CD14-positive monocyte (primary cell): ENCODE measurements around the gene UQCC2. TPM values are rescaled to one million over a fixed set of nuclear protein-coding genes. Genes with fewer than 3 reads are reported as not detected.

ENCODE experiments used
- DNase-seq, 3 donors: peaks; one replicate each; pipeline ENCODE4 v3.0.0-alpha.2; 2011 to 2022
- H2AFZ ChIP-seq: 2 replicates; pipeline ENCODE4 v1.6.0; 2012; ENCODE audit warnings: mild to moderate bottlenecking, low read depth, low read length, inconsistent platforms; ENCODE audit not compliant: insufficient read depth, poor library complexity, severe bottlenecking
- H3K27ac ChIP-seq, 2 donors: 1 replicate in 1 of 2; 2 replicates in 1 of 2; pipeline ENCODE4 v1.5.1; 2012 to 2013; ENCODE audit warnings: low read length in 2 of 2, control low read depth in 1 of 2, inconsistent platforms in 1 of 2, low read depth in 1 of 2, mild to moderate bottlenecking in 1 of 2
- H3K27me3 ChIP-seq, 2 donors: one replicate each; pipeline versions ENCODE4 v1.6.0 to v1.6.1; 2011 to 2013; ENCODE audit warnings: low read length in 2 of 2; ENCODE audit not compliant: control insufficient read depth in 2 of 2, insufficient read depth in 2 of 2
- H3K36me3 ChIP-seq, 2 donors: replicated peaks in 1 of 2; 1 replicate in 1 of 2; 2 replicates in 1 of 2; pipeline versions ENCODE4 v1.5.1 to v1.6.1; 2012 to 2013; ENCODE audit warnings: low read length in 2 of 2, control low read depth in 1 of 2, inconsistent platforms in 1 of 2, mild to moderate bottlenecking in 1 of 2; ENCODE audit not compliant: insufficient read depth in 2 of 2, control insufficient read depth in 1 of 2
- H3K4me1 ChIP-seq, 2 donors: 1 replicate in 1 of 2; 2 replicates in 1 of 2; pipeline versions ENCODE4 v1.5.1 to v1.6.1; 2012 to 2013; ENCODE audit warnings: low read length in 2 of 2, control low read depth in 1 of 2, inconsistent platforms in 1 of 2, mild to moderate bottlenecking in 1 of 2, moderate library complexity in 1 of 2; ENCODE audit not compliant: insufficient read depth in 2 of 2, control insufficient read depth in 1 of 2
- H3K4me2 ChIP-seq: replicated peaks from 2 replicates; pipeline ENCODE3; 2012; ENCODE audit warnings: low read length, moderate library complexity, mild to moderate bottlenecking; ENCODE audit not compliant: poor library complexity, severe bottlenecking; ENCODE audit errors: extremely low read depth
- H3K4me3 ChIP-seq, 3 experiments: fragments of 200-600 bp in 1 of 3; sonication (generic) in 1 of 3; replicated peaks in 1 of 3; 1 replicate in 2 of 3; 2 replicates in 1 of 3; pipeline ENCODE4 v1.5.1; 2011 to 2013; ENCODE audit warnings: low read length in 3 of 3, mild to moderate bottlenecking in 3 of 3, control low read depth in 2 of 3, low read depth in 2 of 3, inconsistent platforms in 1 of 3, moderate library complexity in 1 of 3
- H3K79me2 ChIP-seq: 2 replicates; pipeline ENCODE4 v1.6.0; 2012; ENCODE audit warnings: mild to moderate bottlenecking, control low read depth, inconsistent platforms, low read length, moderate library complexity; ENCODE audit not compliant: insufficient read depth
- H3K9ac ChIP-seq: 2 replicates; pipeline ENCODE4 v1.6.0; 2017; ENCODE audit warnings: low read length, mild to moderate bottlenecking; ENCODE audit not compliant: insufficient read depth, poor library complexity, severe bottlenecking
- H3K9me3 ChIP-seq, 2 donors: replicated peaks in 1 of 2; 1 replicate in 1 of 2; 2 replicates in 1 of 2; pipeline versions ENCODE4 v1.5.1 to v1.6.1; 2012 to 2013; ENCODE audit warnings: low read length in 2 of 2, control low read depth in 1 of 2; ENCODE audit not compliant: control insufficient read depth in 1 of 2, insufficient read depth in 1 of 2
- H4K20me1 ChIP-seq: 2 replicates; pipeline ENCODE4 v1.6.0; 2012; ENCODE audit warnings: mild to moderate bottlenecking, low read length, control low read depth, moderate library complexity; ENCODE audit not compliant: insufficient read depth
- H3K27ac Mint-ChIP-seq, 7 donors: one replicate each; pipeline ENCODE4 v1.8.0; 2020; ENCODE audit warnings: mild to moderate bottlenecking in 7 of 7, mixed read lengths in 7 of 7, moderate library complexity in 6 of 7, inconsistent platforms in 2 of 7
- H3K27me3 Mint-ChIP-seq, 3 donors: one replicate each; pipeline ENCODE4 v1.8.0; 2021 to 2022; ENCODE audit warnings: low read depth in 3 of 3, mild to moderate bottlenecking in 3 of 3, mixed read lengths in 3 of 3, moderate library complexity in 3 of 3, inconsistent platforms in 1 of 3
- H3K36me3 Mint-ChIP-seq, 2 donors: one replicate each; pipeline ENCODE4 v1.8.0; 2020; ENCODE audit warnings: mixed read lengths in 2 of 2, inconsistent platforms in 1 of 2, mild to moderate bottlenecking in 1 of 2
- H3K4me1 Mint-ChIP-seq: one replicate; pipeline ENCODE4 v1.8.0; 2020; ENCODE audit warnings: mild to moderate bottlenecking, mixed read lengths
- H3K4me3 Mint-ChIP-seq, 2 donors: one replicate each; pipeline ENCODE4 v1.8.0; 2020; ENCODE audit warnings: mild to moderate bottlenecking in 2 of 2, mixed read lengths in 2 of 2, moderate library complexity in 1 of 2
- H3K9me3 Mint-ChIP-seq, 7 donors: one replicate each; pipeline ENCODE4 v1.8.0; 2020 to 2022; ENCODE audit warnings: mixed read lengths in 7 of 7, mild to moderate bottlenecking in 6 of 7, moderate library complexity in 6 of 7, inconsistent platforms in 2 of 7
- WGBS: methylation state at CpG from one replicate; pipeline ENCODE4 v1.1.5; 2013; ENCODE audit warnings: missing lambda C conversion rate; ENCODE audit not compliant: insufficient coverage; 5-methylcytosine and 5-hydroxymethylcytosine counted together
- intact Hi-C, 2 donors: fragments of 100-400 bp; cut with micrococcal nuclease; formaldehyde crosslinking; loops; one replicate each; pipeline versions ENCODE4 v1.15.0 to v1.15.1; 2023
- polyA plus RNA-seq, 3 donors: library from polyadenylated mRNA; depleted of rRNA in 1 of 3; unstranded in 2 of 3; stranded (reverse) in 1 of 3; fragments of 300-500 nt in 2 of 3; fragments of >200 nt in 1 of 3; fragmentation: Illumina TruSeq in 2 of 3; gene quantifications; 1 replicate in 2 of 3; 2 replicates in 1 of 3; pipeline ENCODE4 v1.2.3, GENCODE V29; 2012 to 2021
- TF ChIP-seq, protein P1 (sequence below): fragments of 200-600 bp; IDR thresholded peaks from one replicate; pipeline ENCODE4 v1.8.0; 2022; ENCODE audit warnings: antibody characterized with exemption, mild to moderate bottlenecking

The UQCC2 gene
- polyA plus RNA-seq, 3 donors, result 10.3 to 39.3 (median 37.2) TPM

GRCh38 chr6:33732385-33732784, 20.9 kb upstream of the UQCC2 start:
- H3K4me2 ChIP-seq, result no peak overlapping the region

DNA sequence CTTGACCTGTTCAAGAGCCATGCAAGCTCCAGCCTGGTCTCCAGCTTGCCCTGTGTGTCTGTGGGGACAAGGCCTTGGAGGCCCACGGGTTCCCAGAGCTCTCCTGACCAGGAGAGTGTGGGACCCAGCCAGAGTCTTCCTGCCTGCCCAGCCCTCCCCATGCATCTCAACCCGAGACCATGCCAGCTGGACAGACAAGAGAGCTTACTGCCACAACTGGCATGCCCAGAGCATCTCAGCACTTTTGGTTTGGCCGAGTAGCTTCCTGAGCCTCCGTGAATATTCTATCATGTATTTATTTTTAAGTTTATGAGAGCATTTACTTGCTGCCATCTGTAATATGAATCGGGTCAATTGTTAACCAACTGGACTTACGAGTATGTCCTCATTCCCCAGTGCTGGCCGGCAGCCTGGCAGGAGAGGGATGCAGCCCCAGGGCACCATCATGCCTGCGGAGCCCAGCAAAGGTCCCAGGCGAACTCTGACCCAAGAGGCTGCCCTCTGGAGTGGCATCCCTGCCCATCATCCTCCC, 20.3 kb upstream of the UQCC2 start:
- no peaks in the 10 kb centered on the region for H3K27me3 ChIP-seq
- no peaks in the 10 kb centered on the region for H3K4me1 ChIP-seq
- peaks cover 3 to 5% (median 3%) of the 10 kb centered on the region in 3 donors for H3K27me3 Mint-ChIP-seq
- no peak overlapping the region for H3K4me3 Mint-ChIP-seq
- H2AFZ ChIP-seq, result no peak overlapping the region
- H3K36me3 ChIP-seq, result no peaks in the 10 kb centered on the region
- intact Hi-C loops, result no loop called here
- H4K20me1 ChIP-seq, result no peaks in the 10 kb centered on the region
- WGBS, result 93% methylated on average over 9 of the region's 9 CpGs
- no peaks in the 10 kb centered on the region for H3K9me3 ChIP-seq
- no peaks in the 10 kb centered on the region for H3K9me3 Mint-ChIP-seq
- no peak overlapping the region for H3K27ac Mint-ChIP-seq
- TF ChIP-seq, protein P1, sequence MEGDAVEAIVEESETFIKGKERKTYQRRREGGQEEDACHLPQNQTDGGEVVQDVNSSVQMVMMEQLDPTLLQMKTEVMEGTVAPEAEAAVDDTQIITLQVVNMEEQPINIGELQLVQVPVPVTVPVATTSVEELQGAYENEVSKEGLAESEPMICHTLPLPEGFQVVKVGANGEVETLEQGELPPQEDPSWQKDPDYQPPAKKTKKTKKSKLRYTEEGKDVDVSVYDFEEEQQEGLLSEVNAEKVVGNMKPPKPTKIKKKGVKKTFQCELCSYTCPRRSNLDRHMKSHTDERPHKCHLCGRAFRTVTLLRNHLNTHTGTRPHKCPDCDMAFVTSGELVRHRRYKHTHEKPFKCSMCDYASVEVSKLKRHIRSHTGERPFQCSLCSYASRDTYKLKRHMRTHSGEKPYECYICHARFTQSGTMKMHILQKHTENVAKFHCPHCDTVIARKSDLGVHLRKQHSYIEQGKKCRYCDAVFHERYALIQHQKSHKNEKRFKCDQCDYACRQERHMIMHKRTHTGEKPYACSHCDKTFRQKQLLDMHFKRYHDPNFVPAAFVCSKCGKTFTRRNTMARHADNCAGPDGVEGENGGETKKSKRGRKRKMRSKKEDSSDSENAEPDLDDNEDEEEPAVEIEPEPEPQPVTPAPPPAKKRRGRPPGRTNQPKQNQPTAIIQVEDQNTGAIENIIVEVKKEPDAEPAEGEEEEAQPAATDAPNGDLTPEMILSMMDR, result no peak
- no peaks in the 10 kb centered on the region for H3K79me2 ChIP-seq
- no peak for DNase-seq
- no peak overlapping the region for H3K4me2 ChIP-seq
- no peaks in the 10 kb centered on the region for H3K36me3 Mint-ChIP-seq
- no peak overlapping the region for H3K27ac ChIP-seq
- H3K4me1 Mint-ChIP-seq, result no peaks in the 10 kb centered on the region
- H3K4me3 ChIP-seq, result no peak overlapping the region
- no peak overlapping the region for H3K9ac ChIP-seq

More at GRCh38 chr6:33732385-33732784, 20.9 kb upstream of the UQCC2 start:
- Histone ChIP-seq H3K27ac (no peak overlapping the region), H3K9ac (no peak overlapping the region), H3K79me2 (no peaks in the 10 kb centered on the region), H2AFZ (no peak overlapping the region), H3K36me3 (no peaks in the 10 kb centered on the region), H4K20me1 (no peaks in the 10 kb centered on the region), H3K4me1 (no peaks in the 10 kb centered on the region), H3K9me3 (no peaks in the 10 kb centered on the region), H3K4me3 (no peak overlapping the region), H3K27me3 (no peaks in the 10 kb centered on the region)
- WGBS, result 97% methylated on average over 4 of the region's 6 CpGs
- Mint-ChIP-seq H3K4me1 (no peaks in the 10 kb centered on the region), H3K4me3 (no peak overlapping the region), H3K27ac (no peak overlapping the region), H3K27me3 (peaks cover 0 to 3% (median 2%) of the 10 kb centered on the region in 3 donors), H3K36me3 (no peaks in the 10 kb centered on the region), H3K9me3 (no peaks in the 10 kb centered on the region)
- intact Hi-C loops, result no loop called here
- TF ChIP-seq, protein P1, result no peak
- DNase-seq, result no peak
